Astrocyte of the spinal cord (primary cell): ENCODE data around the gene GJE1.

Experiments used
- DNase-seq: peaks from one replicate; pipeline ENCODE4 v3.0.0; 2011; ENCODE audit warnings: low read depth, low spot score
- H3K4me3 ChIP-seq: 2 replicates; pipeline ENCODE4 v1.5.1; 2011; ENCODE audit warnings: low read depth, mild to moderate bottlenecking, low read length, moderate library complexity
- in situ Hi-C: cut with HindIII; loops from 2 replicates; pipeline ENCODE4 v1.10.0; 2017; ENCODE audit warnings: low sequenced_read_pairs
- TF ChIP-seq, protein P1 (sequence below): IDR thresholded peaks from 2 replicates; pipeline ENCODE4 v1.5.1; 2012; ENCODE audit warnings: low read depth, mild to moderate bottlenecking, low read length, inconsistent platforms

The GJE1 gene

GRCh38 chr6:142165227-142165626 is 32.5 kb downstream of the GJE1 start:
- in situ Hi-C loops: no loop called here
- no peak for DNase-seq
- H3K4me3 ChIP-seq: no peak overlapping the region
- TF ChIP-seq, protein P1, sequence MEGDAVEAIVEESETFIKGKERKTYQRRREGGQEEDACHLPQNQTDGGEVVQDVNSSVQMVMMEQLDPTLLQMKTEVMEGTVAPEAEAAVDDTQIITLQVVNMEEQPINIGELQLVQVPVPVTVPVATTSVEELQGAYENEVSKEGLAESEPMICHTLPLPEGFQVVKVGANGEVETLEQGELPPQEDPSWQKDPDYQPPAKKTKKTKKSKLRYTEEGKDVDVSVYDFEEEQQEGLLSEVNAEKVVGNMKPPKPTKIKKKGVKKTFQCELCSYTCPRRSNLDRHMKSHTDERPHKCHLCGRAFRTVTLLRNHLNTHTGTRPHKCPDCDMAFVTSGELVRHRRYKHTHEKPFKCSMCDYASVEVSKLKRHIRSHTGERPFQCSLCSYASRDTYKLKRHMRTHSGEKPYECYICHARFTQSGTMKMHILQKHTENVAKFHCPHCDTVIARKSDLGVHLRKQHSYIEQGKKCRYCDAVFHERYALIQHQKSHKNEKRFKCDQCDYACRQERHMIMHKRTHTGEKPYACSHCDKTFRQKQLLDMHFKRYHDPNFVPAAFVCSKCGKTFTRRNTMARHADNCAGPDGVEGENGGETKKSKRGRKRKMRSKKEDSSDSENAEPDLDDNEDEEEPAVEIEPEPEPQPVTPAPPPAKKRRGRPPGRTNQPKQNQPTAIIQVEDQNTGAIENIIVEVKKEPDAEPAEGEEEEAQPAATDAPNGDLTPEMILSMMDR: no peak

DNA sequence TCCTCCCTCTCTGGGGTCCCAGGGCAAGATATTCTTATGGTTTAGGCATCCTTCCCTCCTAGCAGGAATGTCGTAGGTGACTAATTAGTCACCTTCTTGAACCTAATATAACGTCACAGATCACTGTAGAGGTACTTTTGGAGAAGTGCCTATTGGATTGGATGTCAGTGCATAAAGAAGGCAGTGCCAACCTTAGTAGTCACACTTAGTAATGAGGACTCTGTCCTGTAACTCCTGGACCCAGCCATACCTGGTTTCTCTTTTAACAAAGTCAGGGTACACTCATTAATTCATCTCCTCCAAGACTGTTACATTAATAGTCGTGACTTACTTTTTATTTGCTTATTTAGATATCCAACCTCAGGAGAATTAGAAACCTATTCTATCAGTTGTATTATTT is 34.3 kb downstream of the GJE1 start:
- no peak for DNase-seq
- TF ChIP-seq, protein P1: no peak
- in situ Hi-C loops: no loop called here
- no peak overlapping the region for H3K4me3 ChIP-seq

DNA sequence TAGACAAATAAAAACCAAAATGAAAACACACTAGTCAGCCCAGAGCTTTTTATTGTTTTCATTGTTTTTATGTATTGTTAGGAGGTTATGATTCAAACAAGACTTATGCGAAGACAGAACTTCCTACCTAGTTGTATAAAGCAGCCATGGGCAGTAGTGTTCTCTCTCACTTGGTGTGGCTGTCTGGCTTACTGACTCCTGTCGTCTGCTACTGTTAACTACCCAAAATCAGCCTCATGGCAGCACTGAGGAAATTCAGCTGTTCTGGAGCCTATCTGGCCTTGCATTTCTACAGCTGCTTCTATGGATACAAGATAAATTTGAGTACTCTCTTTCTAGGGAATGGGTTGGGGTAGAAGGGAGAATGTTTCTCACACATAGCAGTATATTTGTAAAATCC is 34.8 kb downstream of the GJE1 start:
- no peak for DNase-seq
- H3K4me3 ChIP-seq: no peak overlapping the region
- TF ChIP-seq, protein P1: no peak
- in situ Hi-C loops: no loop called here

DNA sequence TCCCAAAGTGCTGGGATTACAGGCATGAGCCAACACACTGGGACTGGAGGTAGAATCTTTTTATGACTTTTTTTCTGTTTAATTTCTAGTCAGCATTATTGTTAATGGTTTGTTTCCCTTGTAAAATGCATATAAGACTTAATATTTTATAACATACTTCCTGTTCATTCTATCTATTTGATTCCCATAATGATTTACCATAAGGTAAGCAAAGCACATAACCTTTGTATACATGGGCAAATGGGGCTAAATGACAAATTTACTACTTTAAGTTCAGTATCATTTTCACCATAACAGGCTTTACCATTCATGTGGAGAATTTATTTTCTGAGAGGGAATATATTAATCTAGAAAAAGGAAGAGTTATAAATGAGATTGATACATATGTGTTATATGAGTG is 38.6 kb downstream of the GJE1 start:
- DNase-seq: no peak
- in situ Hi-C loops: no loop called here
- H3K4me3 ChIP-seq: no peak overlapping the region
- TF ChIP-seq, protein P1: no peak

DNA sequence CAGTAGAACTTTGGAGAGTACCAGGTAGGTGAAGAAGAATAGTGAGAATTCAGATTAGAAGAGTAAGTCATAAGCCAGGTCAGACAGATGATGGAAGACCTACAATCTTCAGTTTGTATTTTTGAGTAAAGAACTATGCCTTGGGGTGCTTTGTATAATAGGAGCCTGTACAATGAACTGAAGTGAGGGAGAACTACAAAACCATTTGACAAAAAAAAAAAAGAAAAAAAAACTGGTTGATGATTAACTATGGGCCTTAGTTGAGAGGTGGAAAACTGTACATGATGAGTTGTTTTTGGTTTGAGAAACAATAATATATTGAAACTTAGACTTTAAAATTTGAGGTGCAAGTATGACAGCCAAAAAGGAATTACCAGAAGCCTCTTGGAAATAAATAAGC is 40.0 kb downstream of the GJE1 start:
- in situ Hi-C loops: no loop called here
- DNase-seq: no peak
- no peak overlapping the region for H3K4me3 ChIP-seq
- TF ChIP-seq, protein P1: no peak

DNA sequence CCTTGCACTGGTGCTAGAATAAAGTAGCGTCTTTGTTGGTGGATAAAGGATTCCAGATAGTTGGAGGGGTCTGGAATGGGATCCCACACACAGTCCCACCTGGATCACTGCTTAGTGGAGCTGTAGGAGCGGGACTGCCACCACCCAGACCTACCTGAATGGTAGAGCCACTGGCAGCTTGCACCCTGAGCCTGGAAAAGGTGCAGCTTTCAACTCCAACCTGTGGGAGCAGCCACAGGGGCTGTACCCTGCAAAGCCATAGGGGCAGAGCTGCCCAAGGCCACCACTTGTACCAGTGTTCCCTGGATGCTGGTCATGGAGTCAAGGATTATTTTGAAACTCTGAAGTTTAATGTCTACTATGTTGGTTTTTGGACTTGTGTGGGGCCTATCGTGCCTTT is 41.3 kb downstream of the GJE1 start:
- DNase-seq: no peak
- H3K4me3 ChIP-seq: no peak overlapping the region
- in situ Hi-C loops: no loop called here
- TF ChIP-seq, protein P1: no peak

- no peak overlapping the region for H3K4me3 ChIP-seq
- in situ Hi-C loops: no loop called here
- no peak for DNase-seq
- TF ChIP-seq, protein P1: no peak
Observed at GRCh38 chr6:142174703-142175102, 42.0 kb downstream of the GJE1 start.
